Skin epidermis (tissue), 12 donors: ENCODE measurements around the gene VEZT.

Source experiments
- H3K27ac ChIP-seq, 21 experiments: fragments of 200-600 bp; sonication (generic) in 11 of 21; one replicate each; pipeline ENCODE4 v1.5.0; 2020; ENCODE audit warnings: mild to moderate bottlenecking in 3 of 21, inconsistent platforms in 2 of 21, moderate library complexity in 2 of 21
- H3K4me3 ChIP-seq, 7 experiments: fragments of 200-600 bp; sonication (generic) in 2 of 7; one replicate each; pipeline ENCODE4 v1.5.0; 2020; ENCODE audit warnings: inconsistent platforms in 2 of 7, mild to moderate bottlenecking in 2 of 7, moderate library complexity in 1 of 7

The VEZT gene

GRCh38 chr12:95241761-95242506 lies 24.3 kb downstream of the VEZT start:
- Histone ChIP-seq H3K27ac (no peak overlapping the region), H3K4me3 (no peak overlapping the region)

GRCh38 chr12:95243497-95244183 lies 26.0 kb downstream of the VEZT start:
- Histone ChIP-seq H3K4me3 (no peak overlapping the region), H3K27ac (no peak overlapping the region)

- no peak overlapping the region for H3K27ac ChIP-seq
- H3K4me3 ChIP-seq, result no peak overlapping the region
Observed at GRCh38 chr12:95244350-95244749, 26.7 kb downstream of the VEZT start.

GRCh38 chr12:95248095-95248494 lies 30.5 kb downstream of the VEZT start:
- no peak overlapping the region for H3K27ac ChIP-seq
- H3K4me3 ChIP-seq, result no peak overlapping the region

- peak overlapping the region in 1 of 21 experiments; percentile 30 for H3K27ac ChIP-seq
Observed at GRCh38 chr12:95248604-95249360, 31.2 kb downstream of the VEZT start.

GRCh38 chr12:95253386-95253785 lies 35.8 kb downstream of the VEZT start:
- H3K27ac ChIP-seq, result no peak overlapping the region
- H3K4me3 ChIP-seq, result no peak overlapping the region

More at GRCh38 chr12:95248604-95249360, 31.2 kb downstream of the VEZT start:
- no peak overlapping the region for H3K4me3 ChIP-seq

- Histone ChIP-seq H3K4me3 (no peak overlapping the region), H3K27ac (no peak overlapping the region)
Observed at GRCh38 chr12:95257541-95257940, 39.9 kb downstream of the VEZT start.

- H3K27ac ChIP-seq, result no peak overlapping the region
- H3K4me3 ChIP-seq, result no peak overlapping the region
Observed at GRCh38 chr12:95258151-95258550, 40.5 kb downstream of the VEZT start.

GRCh38 chr12:95258803-95259202 lies 41.2 kb downstream of the VEZT start:
- H3K4me3 ChIP-seq, result no peak overlapping the region
- peak overlapping the region in 1 of 21 experiments; percentile 24 for H3K27ac ChIP-seq

GRCh38 chr12:95259368-95259767 lies 41.8 kb downstream of the VEZT start:
- no peak overlapping the region for H3K27ac ChIP-seq

GRCh38 chr12:95261109-95261508 lies 43.5 kb downstream of the VEZT start:
- H3K27ac ChIP-seq, result no peak overlapping the region
- H3K4me3 ChIP-seq, result no peak overlapping the region

More at GRCh38 chr12:95259368-95259767, 41.8 kb downstream of the VEZT start:
- H3K4me3 ChIP-seq, result no peak overlapping the region

GRCh38 chr12:95262808-95263207 lies 45.2 kb downstream of the VEZT start:
- H3K27ac ChIP-seq, result peak overlapping the region in 3 of 21 experiments; percentile 29 to 70 (median 65)
- no peak overlapping the region for H3K4me3 ChIP-seq

GRCh38 chr12:95265765-95266164 lies 48.2 kb downstream of the VEZT start:
- Histone ChIP-seq H3K27ac (no peak overlapping the region), H3K4me3 (no peak overlapping the region)

GRCh38 chr12:95266254-95266653 lies 48.6 kb downstream of the VEZT start:
- H3K4me3 ChIP-seq, result no peak overlapping the region
- no peak overlapping the region for H3K27ac ChIP-seq

- H3K4me3 ChIP-seq, result no peak overlapping the region
- H3K27ac ChIP-seq, result no peak overlapping the region
Observed at GRCh38 chr12:95269892-95270291, 52.3 kb downstream of the VEZT start.

GRCh38 chr12:95271465-95271864 lies 53.9 kb downstream of the VEZT start:
- no peak overlapping the region for H3K4me3 ChIP-seq
- no peak overlapping the region for H3K27ac ChIP-seq

- no peak overlapping the region for H3K4me3 ChIP-seq
- peak overlapping the region in 1 of 21 experiments; percentile 22 for H3K27ac ChIP-seq
Observed at GRCh38 chr12:95277139-95277538, 59.5 kb downstream of the VEZT start.

GRCh38 chr12:95279856-95280255 lies 62.2 kb downstream of the VEZT start:
- H3K27ac ChIP-seq, result no peak overlapping the region
- H3K4me3 ChIP-seq, result no peak overlapping the region

GRCh38 chr12:95282266-95282665 lies 64.7 kb downstream of the VEZT start:
- no peak overlapping the region for H3K4me3 ChIP-seq
- no peak overlapping the region for H3K27ac ChIP-seq

- Histone ChIP-seq H3K4me3 (no peak overlapping the region), H3K27ac (no peak overlapping the region)
Observed at GRCh38 chr12:95283371-95283770, 65.8 kb downstream of the VEZT start.

- Histone ChIP-seq H3K4me3 (no peak overlapping the region), H3K27ac (peak overlapping the region in 1 of 21 experiments; percentile 8)
Observed at GRCh38 chr12:95286713-95287112, 69.1 kb downstream of the VEZT start.
